Measurements from ENCODE around the gene TMEM59L.
"Not testable (repeated sequence)": the region's sequence is repeated elsewhere in the genome, so short reads cannot be mapped to it uniquely, and the experiment has no call there.

Gene TMEM59L

GRCh38 chr19:18591735-18592385, 20.8 kb upstream of the TMEM59L start:
- POLR2A ChIA-PET = interaction anchor here (2.9 kb wide), 1 partner anchor 20 kb away, joined by 11 read pairs; the partner anchor contains the start of gene UBA52
- H3K4me3 ChIP-seq (ENCODE audit: low read depth, low read length) = no peak overlapping the region
- H3K36me3 ChIP-seq (ENCODE audit: control insufficient read depth in 2 of 2, insufficient read depth in 1 of 2, low read length in 2 of 2) = peaks cover 0 to 6% of the 10 kb centered on the region in 2 experiments; a peak in 1 of 3 replicates
- CTCF ChIA-PET = interaction anchor here (1.0 to 3.1 kb wide), 4 partner anchors 71 to 395 kb away, joined by 3 to 19 read pairs (median 3); no protein-coding TSS in a partner anchor
- H3K9me3 ChIP-seq (ENCODE audit: control insufficient read depth, insufficient read depth, low read depth, low read length) = no peaks in the 10 kb centered on the region
- H3K4me1 ChIP-seq (ENCODE audit: control insufficient read depth, insufficient read depth, low read length) = no peaks in the 10 kb centered on the region
- no peak for TF ChIP-seq ZNF596 (tag by site-specific recombination; IDR thresholded peaks at IDR 0.05)
- no peak for TF ChIP-seq ZNF610 (tag by site-specific recombination; IDR thresholded peaks at IDR 0.05; ENCODE audit: borderline replicate concordance)
- TF ChIP-seq ZBTB49 (tag by site-specific recombination; IDR thresholded peaks at IDR 0.05; ENCODE audit: low read depth) = no peak
- TF ChIP-seq ZFP41 (tag by site-specific recombination; IDR thresholded peaks at IDR 0.05; ENCODE audit: borderline replicate concordance) = no peak
- TF ChIP-seq ZBTB44 (tag by site-specific recombination; IDR thresholded peaks at IDR 0.05) = 0 out of 2 replicates have a peak, but pooled peaks have one; percentile 6
- no peak for TF ChIP-seq ZNF146 (tag by site-specific recombination; IDR thresholded peaks at IDR 0.05)
- TF ChIP-seq MZF1 (tag by site-specific recombination; IDR thresholded peaks at IDR 0.05; ENCODE audit: borderline replicate concordance) = no peak
- peak; percentile 38; the same call in 1 of the 2 replicates for TF ChIP-seq ZNF341 (tag by site-specific recombination; IDR thresholded peaks at IDR 0.05; ENCODE audit: low read depth)
- H3K27ac ChIP-seq (ENCODE audit: extremely low read depth, low read depth, low read length) = no peak overlapping the region

- H3K36me3 ChIP-seq (ENCODE audit: control insufficient read depth in 2 of 2, insufficient read depth in 1 of 2, low read length in 2 of 2); H3K9me3 ChIP-seq (ENCODE audit: control insufficient read depth, insufficient read depth, low read depth, low read length); H3K4me1 ChIP-seq (ENCODE audit: control insufficient read depth, insufficient read depth, low read length); H3K27ac ChIP-seq (ENCODE audit: extremely low read depth, low read depth, low read length); H3K4me3 ChIP-seq (ENCODE audit: low read depth, low read length): not testable (repeated sequence)
- POLR2A ChIA-PET = interaction anchor here (0.6 to 2.9 kb wide), 5 partner anchors 15 to 69 kb away, joined by 3 to 11 read pairs (median 3); partner anchors contain the start of gene UBA52
- CTCF ChIA-PET = interaction anchor here (0.7 to 3.1 kb wide), 7 partner anchors 38 to 255 kb away, joined by 3 to 19 read pairs (median 5); no protein-coding TSS in a partner anchor
Measured at GRCh38 chr19:18592732-18593131, 19.9 kb upstream of the TMEM59L start.

GRCh38 chr19:18593367-18594095, 19.1 kb upstream of the TMEM59L start:
- H3K9me3 ChIP-seq (ENCODE audit: control insufficient read depth, insufficient read depth, low read depth, low read length) = no peaks in the 10 kb centered on the region
- peak overlapping the region; percentile 41 for H3K4me3 ChIP-seq (ENCODE audit: low read depth, low read length)
- H3K27ac ChIP-seq (ENCODE audit: extremely low read depth, low read depth, low read length) = no peak overlapping the region
- H3K36me3 ChIP-seq (ENCODE audit: control insufficient read depth in 2 of 2, insufficient read depth in 1 of 2, low read length in 2 of 2) = peaks cover 0 to 6% of the 10 kb centered on the region in 2 experiments; a peak in 1 of 3 replicates
- H3K4me1 ChIP-seq (ENCODE audit: control insufficient read depth, insufficient read depth, low read length) = no peaks in the 10 kb centered on the region
- POLR2A ChIA-PET = interaction anchor here (0.6 to 2.9 kb wide), 8 partner anchors 14 to 174 kb away, joined by 3 to 11 read pairs (median 3); partner anchors contain the start of genes SSBP4 and UBA52
- CTCF ChIA-PET = interaction anchor here (0.6 to 3.1 kb wide), 14 partner anchors 8 to 254 kb away, joined by 3 to 19 read pairs (median 4); partner anchors contain the start of gene CRTC1
- no peak for TF ChIP-seq ZNF23 (tag by site-specific recombination; IDR thresholded peaks at IDR 0.05; ENCODE audit: borderline replicate concordance)
- TF ChIP-seq SCRT1 (tag by site-specific recombination; IDR thresholded peaks at IDR 0.05; ENCODE audit: borderline replicate concordance) = no peak
- TF ChIP-seq ZNF280D (tag by site-specific recombination; IDR thresholded peaks at IDR 0.05) = no peak
- no peak for TF ChIP-seq ZBTB7A (tag by site-specific recombination; IDR thresholded peaks at IDR 0.05; ENCODE audit: low read depth)
- peak; percentile 11; the same call in 1 of the 2 replicates for TF ChIP-seq GLIS2 (tag by site-specific recombination; IDR thresholded peaks at IDR 0.05)
- TF ChIP-seq SETDB1 (IDR thresholded peaks at IDR 0.05; ENCODE audit: insufficient read length, low read length) = no peak
- no peak for TF ChIP-seq ZFP41 (tag by site-specific recombination; IDR thresholded peaks at IDR 0.05; ENCODE audit: borderline replicate concordance)
- peak; percentile 58 for TF ChIP-seq ZIC2 (tag by site-specific recombination; IDR thresholded peaks at IDR 0.05)
- peak; percentile 96 for TF ChIP-seq ZNF792 (tag by site-specific recombination; IDR thresholded peaks at IDR 0.05)
- no peak for TF ChIP-seq ZNF248 (tag by site-specific recombination; IDR thresholded peaks at IDR 0.05)
